K562 (cell line): Measurements from ENCODE around the gene RNF25. TPM values are rescaled to one million over a fixed set of nuclear protein-coding genes. Genes with fewer than 3 reads are reported as not detected.

Source experiments
- E2F3 ChIP-seq: fragments of 250-450 bp; sonication (Bioruptor Pico); IDR thresholded peaks from 2 replicates; pipeline ENCODE4 v1.4.0; 2020; ENCODE audit warnings: mild to moderate bottlenecking
- ELF1 ChIP-seq: fragments of 200-800 bp; sonication (Bioruptor generic); IDR thresholded peaks from 2 replicates; pipeline ENCODE4 v1.6.1; 2016; ENCODE audit warnings: missing genetic modification characterization, missing compliant biosample characterization
- HNRNPK ChIP-seq: fragments of 200-400 bp; formaldehyde crosslinking; IDR thresholded peaks from one replicate; pipeline ENCODE4 v1.6.1; 2018; ENCODE audit warnings: mild to moderate bottlenecking, low read depth, low read length; ENCODE audit not compliant: poor library complexity, severe bottlenecking
- HNRNPLL ChIP-seq: fragments of 200-400 bp; formaldehyde crosslinking; IDR thresholded peaks from 2 replicates; pipeline ENCODE4 v1.6.1; 2017; ENCODE audit warnings: low read length, low read depth, mild to moderate bottlenecking; ENCODE audit not compliant: poor library complexity, severe bottlenecking
- HOXB6 ChIP-seq: fragments of 250-450 bp; sonication (Bioruptor Pico); IDR thresholded peaks from 2 replicates; pipeline ENCODE4 v1.5.1; 2022; ENCODE audit warnings: mild to moderate bottlenecking, borderline replicate concordance
- KAT7 ChIP-seq: sonication (generic); formaldehyde crosslinking; IDR thresholded peaks from 2 replicates; pipeline ENCODE4 v1.8.0; 2022; ENCODE audit warnings: missing genetic modification reagents, mild to moderate bottlenecking, borderline replicate concordance
- L3MBTL2 ChIP-seq: fragments of 450-650 bp; IDR thresholded peaks from 2 replicates; pipeline ENCODE4 v1.6.1; 2016; ENCODE audit warnings: mild to moderate bottlenecking, moderate library complexity
- POLR3G ChIP-seq: IDR thresholded peaks from 2 replicates; pipeline ENCODE4 v1.6.1; 2011; ENCODE audit not compliant: insufficient read length, insufficient replicate concordance; ENCODE audit errors: extremely low read depth
- PTRF ChIP-seq: fragments of 450-650 bp; IDR thresholded peaks from 2 replicates; pipeline ENCODE4 v1.6.1; 2016; ENCODE audit warnings: mild to moderate bottlenecking, missing genetic modification characterization, missing compliant biosample characterization
- RB1 ChIP-seq: fragments of 450-650 bp; IDR thresholded peaks from 2 replicates; pipeline ENCODE4 v1.6.1; 2017; ENCODE audit warnings: low read depth, mild to moderate bottlenecking
- SMARCE1 ChIP-seq: fragments of 450-650 bp; IDR thresholded peaks from 2 replicates; pipeline ENCODE4 v1.7.1; 2016; ENCODE audit warnings: mild to moderate bottlenecking
- SP1 ChIP-seq: sonication (generic); formaldehyde crosslinking; IDR thresholded peaks from 2 replicates; pipeline ENCODE4 v1.8.1; 2022; ENCODE audit warnings: mild to moderate bottlenecking, missing genetic modification reagents
- SRSF1 ChIP-seq: fragments of 200-400 bp; formaldehyde crosslinking; IDR thresholded peaks from 2 replicates; pipeline ENCODE4 v1.6.1; 2017; ENCODE audit warnings: mild to moderate bottlenecking, low read depth, low read length, moderate library complexity
- TEAD2 ChIP-seq: fragments of 450-650 bp; IDR thresholded peaks from 2 replicates; pipeline ENCODE4 v1.6.1; 2016; ENCODE audit warnings: missing genetic modification characterization, control low read depth, missing compliant biosample characterization
- TOE1 ChIP-seq, 2 experiments: fragments of 450-650 bp in 1 of 2; sonication (generic) in 1 of 2; formaldehyde crosslinking in 1 of 2; IDR thresholded peaks; 2 replicates each; pipeline versions ENCODE4 v1.7.1 to v1.8.0; 2016 to 2022; ENCODE audit warnings: borderline replicate concordance in 2 of 2, mild to moderate bottlenecking in 2 of 2, antibody characterized with exemption in 1 of 2, inconsistent platforms in 1 of 2, low read depth in 1 of 2, missing genetic modification reagents in 1 of 2, moderate library complexity in 1 of 2
- U2AF1 ChIP-seq: fragments of 200-400 bp; formaldehyde crosslinking; optimal IDR thresholded peaks from 2 replicates; pipeline ENCODE3; 2017; ENCODE audit warnings: mild to moderate bottlenecking, low read depth, low read length, moderate library complexity
- XRCC5 ChIP-seq: fragments of 200-400 bp; formaldehyde crosslinking; IDR thresholded peaks from 2 replicates; pipeline ENCODE4 v1.6.1; 2017; ENCODE audit warnings: low read depth, mild to moderate bottlenecking, low read length
- YY1 ChIP-seq, 3 experiments: IDR thresholded peaks; 2 replicates each; pipeline ENCODE4 v1.6.1; 2011; ENCODE audit warnings: low read length in 2 of 3, mild to moderate bottlenecking in 2 of 3, moderate library complexity in 2 of 3, borderline replicate concordance in 1 of 3, control low read depth in 1 of 3, low read depth in 1 of 3; ENCODE audit not compliant: insufficient read depth in 3 of 3, insufficient replicate concordance in 2 of 3, control insufficient read depth in 1 of 3, insufficient read length in 1 of 3; ENCODE audit errors: extremely low read depth in 1 of 3
- ZFX ChIP-seq: sonication (generic); formaldehyde crosslinking; IDR thresholded peaks from 2 replicates; pipeline ENCODE4 v1.8.0; 2022; ENCODE audit warnings: mild to moderate bottlenecking, missing genetic modification reagents, moderate library complexity
- ZNF143 ChIP-seq: sonication (generic); formaldehyde crosslinking; IDR thresholded peaks from 2 replicates; pipeline ENCODE4 v1.9.0; 2022; ENCODE audit warnings: mild to moderate bottlenecking, missing genetic modification reagents
- ZNF764 ChIP-seq: fragments of 250-450 bp; sonication (Bioruptor Pico); IDR thresholded peaks from 2 replicates; pipeline ENCODE4 v1.4.0; 2020; ENCODE audit warnings: low read depth, mild to moderate bottlenecking, moderate library complexity
- ZNF766 ChIP-seq: fragments of 200-800 bp; sonication (Bioruptor generic); conservative IDR thresholded peaks from 2 replicates; pipeline ENCODE4 v1.6.1; 2016; ENCODE audit warnings: missing genetic modification characterization, missing compliant biosample characterization
- ZNF77 ChIP-seq: fragments of 250-450 bp; sonication (Bioruptor Pico); IDR thresholded peaks from 2 replicates; pipeline ENCODE4 v1.5.0; 2020
- polyA plus RNA-seq, 8 experiments: library from polyadenylated mRNA; depleted of rRNA in 4 of 8; stranded (reverse) in 5 of 8; unstranded in 3 of 8; fragments of >200 nt; fragmentation: Nextera tagmentation in 2 of 8; fragmentation: Illumina TruSeq in 1 of 8; extraction: Ambion mirVana in 2 of 8; extraction: Trizol in 1 of 8; gene quantifications; 2 replicates each; pipeline versions ENCODE4 v1.2.1 to v1.2.3, GENCODE V29; 2011 to 2014; ENCODE audit warnings: inconsistent platforms in 1 of 8, missing spikeins in 1 of 8
- total RNA-seq, 7 experiments: library from RNA; depleted of rRNA in 6 of 7; stranded (reverse); fragments of >200 nt in 6 of 7; fragmentation: Illumina TruSeq in 2 of 7; extraction: Trizol in 2 of 7; gene quantifications; 2 replicates each; pipeline versions ENCODE4 v1.2.1 to v1.2.3, GENCODE V29; 2011 to 2021; ENCODE audit warnings: low replicate concordance in 1 of 7
- TF ChIP-seq, protein P1 (sequence below): fragments of 450-650 bp; conservative IDR thresholded peaks from 2 replicates; pipeline ENCODE4 v1.6.1; 2016; ENCODE audit warnings: missing genetic modification characterization, low read depth, mild to moderate bottlenecking, control low read depth, missing compliant biosample characterization
- TF ChIP-seq, protein P2 (sequence below): fragments of 250-450 bp; sonication (Bioruptor Pico); IDR thresholded peaks from 2 replicates; pipeline ENCODE4 v1.4.0; 2020; ENCODE audit warnings: mild to moderate bottlenecking, moderate library complexity

Gene RNF25
- total and polyA plus RNA-seq, 9 of the 15 experiments (the other 6 are each of a cell fraction or from before 2014, with no cell fraction given), result 2.3 to 49.8 (median 20.5) TPM

DNA sequence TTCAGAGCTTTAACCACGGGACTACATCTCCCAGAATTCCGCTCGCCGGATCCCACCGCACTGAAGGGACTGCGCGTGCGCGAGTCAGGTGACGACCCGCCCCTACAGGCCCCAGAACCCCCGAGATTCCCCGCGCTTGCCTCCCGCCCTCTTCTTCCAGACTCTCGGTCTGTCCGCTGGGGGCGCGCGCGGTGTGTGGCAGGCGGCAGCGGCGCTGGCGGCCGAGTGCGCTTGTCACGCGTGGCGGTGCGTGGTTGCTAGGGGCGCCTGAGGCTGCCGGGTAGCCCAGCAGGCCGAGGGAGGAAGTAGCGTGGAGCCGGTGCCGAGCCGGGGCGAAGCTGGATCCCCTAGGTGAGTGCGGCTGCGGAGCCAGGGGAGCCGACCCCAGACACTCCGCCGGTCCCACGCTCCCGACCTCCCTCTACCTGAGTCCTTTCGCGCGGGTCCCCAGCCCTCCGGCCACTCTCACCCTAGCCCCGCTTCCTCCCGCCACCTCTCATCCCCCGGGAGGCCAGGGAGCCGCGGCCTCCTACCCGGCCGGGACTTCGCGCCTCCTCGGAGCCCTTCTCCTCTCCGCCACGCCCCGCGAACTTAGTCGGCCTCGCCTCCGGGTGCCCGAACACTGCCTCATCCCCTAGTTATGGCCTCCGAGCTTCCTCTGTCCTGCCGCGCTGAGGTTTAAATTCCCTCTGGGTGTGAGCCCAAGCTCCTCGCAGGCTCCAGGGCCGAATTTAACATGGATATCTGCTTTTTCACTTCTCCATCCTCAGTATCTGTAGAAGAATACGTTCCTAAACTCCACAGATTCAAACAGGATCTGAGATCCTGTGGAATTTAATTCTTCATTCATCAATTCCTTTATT, 39.1 kb upstream of the RNF25 start, which contains the start of gene TTLL4 (continued):
- TF ChIP-seq, protein P1, sequence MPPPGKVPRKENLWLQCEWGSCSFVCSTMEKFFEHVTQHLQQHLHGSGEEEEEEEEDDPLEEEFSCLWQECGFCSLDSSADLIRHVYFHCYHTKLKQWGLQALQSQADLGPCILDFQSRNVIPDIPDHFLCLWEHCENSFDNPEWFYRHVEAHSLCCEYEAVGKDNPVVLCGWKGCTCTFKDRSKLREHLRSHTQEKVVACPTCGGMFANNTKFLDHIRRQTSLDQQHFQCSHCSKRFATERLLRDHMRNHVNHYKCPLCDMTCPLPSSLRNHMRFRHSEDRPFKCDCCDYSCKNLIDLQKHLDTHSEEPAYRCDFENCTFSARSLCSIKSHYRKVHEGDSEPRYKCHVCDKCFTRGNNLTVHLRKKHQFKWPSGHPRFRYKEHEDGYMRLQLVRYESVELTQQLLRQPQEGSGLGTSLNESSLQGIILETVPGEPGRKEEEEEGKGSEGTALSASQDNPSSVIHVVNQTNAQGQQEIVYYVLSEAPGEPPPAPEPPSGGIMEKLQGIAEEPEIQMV, result no peak
- TF ChIP-seq PTRF, result no peak
- peak; percentile 81 for TF ChIP-seq L3MBTL2
- no peak for TF ChIP-seq ZNF77 (CRISPR knock-in tag)
- TF ChIP-seq ELF1 (tag), result peak; percentile 46; the same call in 1 of the 2 replicates
- peak in 2 of 3 experiments; percentile 35 to 62 for TF ChIP-seq YY1 (IDR thresholded peaks at IDR 0.05; ENCODE audit: borderline replicate concordance in 1 of 3, control insufficient read depth in 1 of 3, extremely low read depth in 1 of 3, insufficient read depth in 3 of 3, insufficient read length in 1 of 3, insufficient replicate concordance in 2 of 3, low read depth in 1 of 3, low read length in 2 of 3)
- TF ChIP-seq POLR3G, result no peak
- TF ChIP-seq SMARCE1, result no peak
- TF ChIP-seq TOE1 (IDR thresholded peaks at IDR 0.05; ENCODE audit: borderline replicate concordance), result no peak
- TF ChIP-seq TOE1 (CRISPR knock-in tag; IDR thresholded peaks at IDR 0.05; ENCODE audit: borderline replicate concordance, low read depth), result no peak
- peak; percentile 89 for TF ChIP-seq ZFX (CRISPR knock-in tag)
- TF ChIP-seq, protein P2, sequence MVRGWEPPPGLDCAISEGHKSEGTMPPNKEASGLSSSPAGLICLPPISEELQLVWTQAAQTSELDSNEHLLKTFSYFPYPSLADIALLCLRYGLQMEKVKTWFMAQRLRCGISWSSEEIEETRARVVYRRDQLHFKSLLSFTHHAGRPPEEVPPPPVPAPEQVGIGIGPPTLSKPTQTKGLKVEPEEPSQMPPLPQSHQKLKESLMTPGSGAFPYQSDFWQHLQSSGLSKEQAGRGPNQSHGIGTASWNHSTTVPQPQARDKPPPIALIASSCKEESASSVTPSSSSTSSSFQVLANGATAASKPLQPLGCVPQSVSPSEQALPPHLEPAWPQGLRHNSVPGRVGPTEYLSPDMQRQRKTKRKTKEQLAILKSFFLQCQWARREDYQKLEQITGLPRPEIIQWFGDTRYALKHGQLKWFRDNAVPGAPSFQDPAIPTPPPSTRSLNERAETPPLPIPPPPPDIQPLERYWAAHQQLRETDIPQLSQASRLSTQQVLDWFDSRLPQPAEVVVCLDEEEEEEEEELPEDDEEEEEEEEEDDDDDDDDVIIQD (CRISPR knock-in tag), result no peak
- peak; percentile 61; the same call in 1 of the 2 replicates for TF ChIP-seq E2F3
- peak; percentile 83 for TF ChIP-seq ZNF143
- TF ChIP-seq RB1, result peak; percentile 90
- TF ChIP-seq HNRNPK, result no peak
- no peak for TF ChIP-seq KAT7 (CRISPR knock-in tag)
- TF ChIP-seq HNRNPLL, result peak; percentile 99
- TF ChIP-seq SP1 (CRISPR knock-in tag), result peak; percentile 86
- TF ChIP-seq U2AF1, result peak; percentile 82
- no peak for TF ChIP-seq SRSF1
- TF ChIP-seq XRCC5, result peak; percentile 68; the same call in 1 of the 2 replicates
- TF ChIP-seq ZNF766, result no peak
- TF ChIP-seq HOXB6 (CRISPR knock-in tag), result no peak
- TF ChIP-seq TEAD2 (tag), result no peak
- no peak for TF ChIP-seq ZNF764 (CRISPR knock-in tag)
